ENCODE data around the gene SPATA31E1. TPM values are rescaled to one million over a fixed set of nuclear protein-coding genes. Genes with fewer than 3 reads are reported as not detected.
A peak's percentile ranks its signal among the peaks of the same experiment; 100 is the strongest.

SPATA31E1 gene
- total and polyA plus RNA-seq, 2 donors (not counting 1 experiment from before 2014, with no cell fraction given), result not detected

DNA sequence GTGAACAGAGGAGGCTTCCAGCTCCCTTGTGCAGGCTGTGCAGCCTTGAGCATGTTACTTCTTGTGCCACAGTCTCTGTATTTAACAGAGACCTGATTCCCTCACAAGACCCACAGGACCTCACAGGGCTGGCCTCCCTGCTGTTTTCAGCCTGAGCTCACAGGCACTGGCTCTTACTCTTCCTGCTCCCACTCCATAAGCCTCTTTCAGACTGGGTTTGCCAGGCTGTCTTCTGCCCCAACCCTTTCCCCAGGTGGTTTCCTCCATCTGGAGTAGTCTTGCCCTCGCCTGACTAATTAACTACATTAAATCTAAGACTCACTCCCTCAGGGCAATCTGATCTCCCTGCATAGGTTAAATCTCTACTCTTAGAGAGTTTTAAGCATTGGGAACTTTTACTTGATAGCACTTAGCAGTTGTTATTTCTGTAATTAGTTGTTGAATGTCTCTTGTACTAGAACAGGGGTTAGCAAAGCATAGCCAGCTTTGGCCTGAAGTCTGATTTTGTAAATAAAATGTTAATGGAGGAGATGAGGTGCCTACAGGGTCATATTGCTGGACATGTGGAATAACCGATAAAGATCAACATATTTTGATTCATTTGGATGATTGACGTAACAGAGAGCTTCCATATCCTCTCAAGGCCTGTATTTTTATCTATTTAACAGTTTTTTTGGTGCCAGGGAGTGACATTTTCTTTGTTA is 28.6 kb upstream of the SPATA31E1 start:
- no peaks in the 10 kb centered on the region for H4K20me1 ChIP-seq (ENCODE audit: control insufficient read depth, extremely low read depth, insufficient read depth, low read length)
- no peak overlapping the region for H2AFZ ChIP-seq (ENCODE audit: low read length)
- no peak for DNase-seq (ENCODE audit: low read depth in 2 of 2)

DNA sequence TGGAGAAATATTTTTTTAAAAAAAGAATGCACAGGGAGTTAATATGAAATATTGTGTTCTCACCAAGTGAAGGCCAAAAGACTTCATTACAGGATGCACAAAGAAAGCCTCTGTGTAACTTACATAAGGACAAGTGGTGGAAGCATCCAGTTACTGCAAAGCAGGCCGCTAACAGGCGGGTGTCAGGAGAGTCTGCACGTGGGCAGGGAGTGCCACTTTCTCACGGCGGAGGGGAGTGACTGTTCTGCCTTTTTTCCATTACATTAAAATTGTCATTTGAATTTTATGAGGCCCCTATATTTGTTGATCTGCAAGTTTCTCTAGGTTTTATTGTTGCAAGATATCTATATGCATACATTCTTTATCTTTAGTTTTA is 28.1 kb upstream of the SPATA31E1 start:
- Histone ChIP-seq H3K79me2 (ENCODE audit: control insufficient read depth, insufficient read depth, low read length) (no peaks in the 10 kb centered on the region), H3K9me3 (ENCODE audit: control insufficient read depth, insufficient read depth, low read depth, low read length) (no peaks in the 10 kb centered on the region), H3K4me3 (replicated peaks in 1 of 4; ENCODE audit: control extremely low read depth in 1 of 4, insufficient read depth in 1 of 4, low read depth in 3 of 4, low read length in 4 of 4) (no peak overlapping the region), H4K20me1 (ENCODE audit: control insufficient read depth, extremely low read depth, insufficient read depth, low read length) (no peaks in the 10 kb centered on the region), H3K4me2 (ENCODE audit: extremely low read depth, insufficient read depth, low read length) (no peak overlapping the region), H3K4me1 (ENCODE audit: control insufficient read depth, extremely low read depth, insufficient read depth, low read length) (no peaks in the 10 kb centered on the region), H3K36me3 (ENCODE audit: control insufficient read depth, insufficient read depth, low read length) (no peaks in the 10 kb centered on the region), H2AFZ (ENCODE audit: low read length) (no peak overlapping the region), H3K27me3 (ENCODE audit: control insufficient read depth, insufficient read depth, low read length) (no peaks in the 10 kb centered on the region), H3K9ac (ENCODE audit: insufficient read depth, low read length) (no peak overlapping the region), H3K27ac (ENCODE audit: insufficient read depth, low read length) (no peak overlapping the region)
- no peak for DNase-seq (ENCODE audit: low read depth in 2 of 2)
- no peak for TF ChIP-seq EZH2 (IDR thresholded peaks at IDR 0.05; ENCODE audit: low read length, missing control alignments)
- TF ChIP-seq, protein P1, sequence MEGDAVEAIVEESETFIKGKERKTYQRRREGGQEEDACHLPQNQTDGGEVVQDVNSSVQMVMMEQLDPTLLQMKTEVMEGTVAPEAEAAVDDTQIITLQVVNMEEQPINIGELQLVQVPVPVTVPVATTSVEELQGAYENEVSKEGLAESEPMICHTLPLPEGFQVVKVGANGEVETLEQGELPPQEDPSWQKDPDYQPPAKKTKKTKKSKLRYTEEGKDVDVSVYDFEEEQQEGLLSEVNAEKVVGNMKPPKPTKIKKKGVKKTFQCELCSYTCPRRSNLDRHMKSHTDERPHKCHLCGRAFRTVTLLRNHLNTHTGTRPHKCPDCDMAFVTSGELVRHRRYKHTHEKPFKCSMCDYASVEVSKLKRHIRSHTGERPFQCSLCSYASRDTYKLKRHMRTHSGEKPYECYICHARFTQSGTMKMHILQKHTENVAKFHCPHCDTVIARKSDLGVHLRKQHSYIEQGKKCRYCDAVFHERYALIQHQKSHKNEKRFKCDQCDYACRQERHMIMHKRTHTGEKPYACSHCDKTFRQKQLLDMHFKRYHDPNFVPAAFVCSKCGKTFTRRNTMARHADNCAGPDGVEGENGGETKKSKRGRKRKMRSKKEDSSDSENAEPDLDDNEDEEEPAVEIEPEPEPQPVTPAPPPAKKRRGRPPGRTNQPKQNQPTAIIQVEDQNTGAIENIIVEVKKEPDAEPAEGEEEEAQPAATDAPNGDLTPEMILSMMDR (conservative IDR thresholded peaks at IDR 0.05 in 1 of 2, IDR thresholded peaks at IDR 0.05 in 1 of 2; ENCODE audit: low read depth in 1 of 2, low read length in 2 of 2), result no peak

More for the DNA sequence above, 28.6 kb upstream of the SPATA31E1 start:
- Histone ChIP-seq H3K27me3 (ENCODE audit: control insufficient read depth, insufficient read depth, low read length) (no peaks in the 10 kb centered on the region), H3K27ac (ENCODE audit: insufficient read depth, low read length) (no peak overlapping the region), H3K36me3 (ENCODE audit: control insufficient read depth, insufficient read depth, low read length) (no peaks in the 10 kb centered on the region), H3K4me2 (ENCODE audit: extremely low read depth, insufficient read depth, low read length) (no peak overlapping the region), H3K4me3 (replicated peaks in 1 of 4; ENCODE audit: control extremely low read depth in 1 of 4, insufficient read depth in 1 of 4, low read depth in 3 of 4, low read length in 4 of 4) (no peak overlapping the region), H3K79me2 (ENCODE audit: control insufficient read depth, insufficient read depth, low read length) (no peaks in the 10 kb centered on the region), H3K4me1 (ENCODE audit: control insufficient read depth, extremely low read depth, insufficient read depth, low read length) (no peaks in the 10 kb centered on the region), H3K9me3 (ENCODE audit: control insufficient read depth, insufficient read depth, low read depth, low read length) (no peaks in the 10 kb centered on the region), H3K9ac (ENCODE audit: insufficient read depth, low read length) (no peak overlapping the region)
- TF ChIP-seq EZH2 (IDR thresholded peaks at IDR 0.05; ENCODE audit: low read length, missing control alignments), result no peak

DNA sequence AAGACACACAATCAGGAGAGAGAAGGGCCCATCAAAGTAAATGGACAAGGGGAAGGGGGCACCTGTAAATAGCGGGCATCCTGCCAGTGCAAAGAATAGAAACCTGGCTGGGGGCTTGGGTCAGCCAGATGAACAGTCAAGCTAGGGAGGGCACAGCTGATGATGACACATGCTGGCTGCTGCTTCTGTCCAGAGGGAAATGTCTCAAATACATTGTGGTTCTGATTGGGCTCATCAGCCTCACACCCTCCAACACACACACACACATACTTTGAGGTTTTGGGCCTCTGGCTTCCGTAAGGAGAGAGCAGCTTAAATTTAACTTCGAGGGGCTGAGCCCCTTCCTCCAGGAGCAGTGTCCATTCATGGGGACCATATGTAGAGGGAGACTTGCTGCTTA is 27.6 kb upstream of the SPATA31E1 start:
- Histone ChIP-seq H2AFZ (ENCODE audit: low read length) (no peak overlapping the region), H3K27ac (ENCODE audit: insufficient read depth, low read length) (no peak overlapping the region), H3K79me2 (ENCODE audit: control insufficient read depth, insufficient read depth, low read length) (no peaks in the 10 kb centered on the region), H3K9me3 (ENCODE audit: control insufficient read depth, insufficient read depth, low read depth, low read length) (no peaks in the 10 kb centered on the region), H3K4me3 (replicated peaks in 1 of 4; ENCODE audit: control extremely low read depth in 1 of 4, insufficient read depth in 1 of 4, low read depth in 3 of 4, low read length in 4 of 4) (no peak overlapping the region), H3K9ac (ENCODE audit: insufficient read depth, low read length) (no peak overlapping the region), H3K36me3 (ENCODE audit: control insufficient read depth, insufficient read depth, low read length) (no peaks in the 10 kb centered on the region), H3K4me2 (ENCODE audit: extremely low read depth, insufficient read depth, low read length) (no peak overlapping the region), H3K27me3 (ENCODE audit: control insufficient read depth, insufficient read depth, low read length) (no peaks in the 10 kb centered on the region), H4K20me1 (ENCODE audit: control insufficient read depth, extremely low read depth, insufficient read depth, low read length) (no peaks in the 10 kb centered on the region), H3K4me1 (ENCODE audit: control insufficient read depth, extremely low read depth, insufficient read depth, low read length) (no peaks in the 10 kb centered on the region)
- TF ChIP-seq EZH2 (IDR thresholded peaks at IDR 0.05; ENCODE audit: low read length, missing control alignments), result no peak
- TF ChIP-seq, protein P1 (conservative IDR thresholded peaks at IDR 0.05 in 1 of 2, IDR thresholded peaks at IDR 0.05 in 1 of 2; ENCODE audit: low read depth in 1 of 2, low read length in 2 of 2), result no peak
- DNase-seq (ENCODE audit: low read depth in 2 of 2), result peak in 1 of 2 donors; percentile 23

All from fibroblast of lung (primary cell).